Adrenal gland (tissue), 12 donors: ENCODE data around the gene ALDH1L1. TPM values are rescaled to one million over a fixed set of nuclear protein-coding genes. Genes with fewer than 3 reads are reported as not detected.

Experiments used
- DNase-seq, 7 donors: peaks; one replicate each; pipeline ENCODE4 v3.0.0-alpha.2; 2019 to 2020
- H3K27ac ChIP-seq, 5 donors: fragments of 200-600 bp; sonication (generic) in 4 of 5; 1 replicate in 3 of 5; 2 replicates in 2 of 5; pipeline versions ENCODE4 v1.5.1 to v1.8.0; 2016 to 2020; ENCODE audit warnings: mild to moderate bottlenecking in 1 of 5
- H3K27me3 ChIP-seq: fragments of 200-600 bp; 2 replicates; pipeline ENCODE4 v1.8.0; 2021
- H3K36me3 ChIP-seq, 2 donors: fragments of 200-600 bp; replicated peaks in 1 of 2; 1 replicate in 1 of 2; 2 replicates in 1 of 2; pipeline versions ENCODE4 v1.5.1 to v1.8.0; 2018 to 2022
- H3K4me1 ChIP-seq, 2 donors: fragments of 200-600 bp; replicated peaks in 1 of 2; 1 replicate in 1 of 2; 2 replicates in 1 of 2; pipeline versions ENCODE4 v1.5.1 to v1.8.0; 2018 to 2021
- H3K4me3 ChIP-seq, 4 donors: fragments of 200-600 bp; sonication (generic) in 3 of 4; one replicate each; pipeline ENCODE4 v1.5.1; 2016 to 2018
- H3K9me3 ChIP-seq, 3 donors: fragments of 200-600 bp; sonication (generic) in 1 of 3; replicated peaks in 1 of 3; 1 replicate in 2 of 3; 2 replicates in 1 of 3; pipeline versions ENCODE4 v1.5.1 to v1.8.0; 2016 to 2021
- POLR2A ChIP-seq, 2 donors: fragments of 450-650 bp; IDR thresholded peaks; one replicate each; pipeline ENCODE4 v1.6.1; 2017; ENCODE audit warnings: antibody characterized with exemption in 2 of 2, mild to moderate bottlenecking in 2 of 2, moderate library complexity in 1 of 2
- WGBS, 4 donors: extraction: QIAGEN DNeasy Blood & Tissue Kit in 2 of 4; methylation state at CpG; one replicate each; pipeline versions ENCODE4 v1.1.5 to v1.1.7; 2013 to 2017; 5-methylcytosine and 5-hydroxymethylcytosine counted together
- intact Hi-C, 2 donors: fragments of 100-400 bp; cut with DNase I; formaldehyde crosslinking; loops; one replicate each; pipeline versions ENCODE4 v1.14.1 to v1.15.0; 2022 to 2023
- polyA plus RNA-seq, 3 donors: library from polyadenylated mRNA; stranded (reverse); fragments of 200-250 nt in 2 of 3; fragments of 350-450 nt in 1 of 3; fragmentation: Illumina TruSeq in 1 of 3; extraction: RNeasy Lipid Tissue Mini Kit (QIAGEN cat#74804) in 1 of 3; gene quantifications; one replicate each; pipeline ENCODE4 v1.2.3, GENCODE V29; 2013 to 2014
- total RNA-seq, 9 donors: library from RNA; depleted of rRNA in 4 of 9; stranded (reverse); fragments of >200 nt in 4 of 9; fragments of 120-200 nt in 1 of 9; fragmentation: NEBNext Ultra II Directional in 1 of 9; extraction: Animal tissue kit (Norgen Biotek cat#: 25700) in 1 of 9; gene quantifications; one replicate each; pipeline versions ENCODE4 v1.1.0 to v1.2.4, GENCODE V29; 2013 to 2023
- TF ChIP-seq, protein P1 (sequence below), 6 experiments: fragments of 450-650 bp in 4 of 6; fragments of 200-600 bp in 2 of 6; sonication (generic) in 1 of 6; IDR thresholded peaks; 1 replicate in 5 of 6; 2 replicates in 1 of 6; pipeline versions ENCODE4 v1.5.1 to v1.8.0; 2016 to 2021; ENCODE audit warnings: antibody characterized with exemption in 6 of 6, mild to moderate bottlenecking in 2 of 6, moderate library complexity in 1 of 6
- donor health status: healthy with polysubstance abuse.
- donor health status: Bipolar disorder and iron deficiency.
- donor health status: DM: yes; HTN: yes; CAD: no.
- donor health status: DM: no; HTN: no; CAD: no.
- donor health status: DM: no; HTN: no; CAD: no.
- donor health status: DM: yes; HTN: yes; CAD: no.

The ALDH1L1 gene
- total and polyA plus RNA-seq, 12 donors: 0.44 to 136 (median 72.3) TPM

GRCh38 chr3:126081618-126082361, 98.6 kb downstream of the ALDH1L1 start:
- Histone ChIP-seq H3K4me1 (peaks cover 0 to 28% of the 10 kb centered on the region in 2 donors), H3K27ac (peak overlapping the region in 2 of 5 donors; percentile 54 to 63), H3K9me3 (no peaks in the 10 kb centered on the region), H3K4me3 (no peak overlapping the region), H3K36me3 (no peaks in the 10 kb centered on the region), H3K27me3 (no peaks in the 10 kb centered on the region)
- peak; percentile 46 to 90 (median 81) for DNase-seq
- intact Hi-C loops: no loop called here
- WGBS, 4 donors: 40 to 70% (median 62%) methylated on average over 1 to 9 of the region's 9 CpGs
- TF ChIP-seq, protein P1, sequence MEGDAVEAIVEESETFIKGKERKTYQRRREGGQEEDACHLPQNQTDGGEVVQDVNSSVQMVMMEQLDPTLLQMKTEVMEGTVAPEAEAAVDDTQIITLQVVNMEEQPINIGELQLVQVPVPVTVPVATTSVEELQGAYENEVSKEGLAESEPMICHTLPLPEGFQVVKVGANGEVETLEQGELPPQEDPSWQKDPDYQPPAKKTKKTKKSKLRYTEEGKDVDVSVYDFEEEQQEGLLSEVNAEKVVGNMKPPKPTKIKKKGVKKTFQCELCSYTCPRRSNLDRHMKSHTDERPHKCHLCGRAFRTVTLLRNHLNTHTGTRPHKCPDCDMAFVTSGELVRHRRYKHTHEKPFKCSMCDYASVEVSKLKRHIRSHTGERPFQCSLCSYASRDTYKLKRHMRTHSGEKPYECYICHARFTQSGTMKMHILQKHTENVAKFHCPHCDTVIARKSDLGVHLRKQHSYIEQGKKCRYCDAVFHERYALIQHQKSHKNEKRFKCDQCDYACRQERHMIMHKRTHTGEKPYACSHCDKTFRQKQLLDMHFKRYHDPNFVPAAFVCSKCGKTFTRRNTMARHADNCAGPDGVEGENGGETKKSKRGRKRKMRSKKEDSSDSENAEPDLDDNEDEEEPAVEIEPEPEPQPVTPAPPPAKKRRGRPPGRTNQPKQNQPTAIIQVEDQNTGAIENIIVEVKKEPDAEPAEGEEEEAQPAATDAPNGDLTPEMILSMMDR (IDR thresholded peaks at IDR 0.05): peak; percentile 11 to 52 (median 38)
- TF ChIP-seq POLR2A (IDR thresholded peaks at IDR 0.05): no peak

- TF ChIP-seq, protein P1 (IDR thresholded peaks at IDR 0.05): no peak
- TF ChIP-seq POLR2A (IDR thresholded peaks at IDR 0.05): no peak
- Histone ChIP-seq H3K36me3 (no peaks in the 10 kb centered on the region), H3K27me3 (no peaks in the 10 kb centered on the region), H3K9me3 (no peaks in the 10 kb centered on the region), H3K27ac (no peak overlapping the region), H3K4me3 (no peak overlapping the region), H3K4me1 (peaks cover 0 to 28% of the 10 kb centered on the region in 2 donors)
- 76 to 99% (median 95%) methylated on average over 5 of the region's 5 CpGs for WGBS, 4 donors
- intact Hi-C loops: no loop called here
- no peak for DNase-seq
Observed at GRCh38 chr3:126080970-126081369, 99.4 kb downstream of the ALDH1L1 start.

DNA sequence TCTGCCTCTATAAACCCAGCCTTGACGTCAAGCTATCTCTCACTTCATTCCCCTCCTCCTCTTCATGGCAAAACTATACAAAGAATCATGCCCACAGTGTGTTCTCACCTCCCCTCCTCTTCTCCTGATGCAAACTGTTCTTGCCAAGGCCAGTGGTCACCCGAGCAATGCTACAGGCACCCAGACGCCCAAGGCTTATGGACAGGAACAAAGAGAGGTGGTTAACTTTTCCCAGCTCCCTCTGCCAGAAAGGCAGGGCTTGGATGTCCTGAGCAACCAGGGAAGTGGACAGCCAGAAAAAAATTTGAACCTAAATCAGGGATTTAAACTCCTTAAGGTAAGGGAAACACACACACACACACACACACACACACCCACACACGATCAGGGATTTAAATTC, 101.5 kb downstream of the ALDH1L1 start:
- Histone ChIP-seq H3K27ac (no peak overlapping the region), H3K36me3 (no peaks in the 10 kb centered on the region), H3K9me3 (no peaks in the 10 kb centered on the region), H3K4me1 (peaks cover 0 to 22% of the 10 kb centered on the region in 2 donors), H3K4me3 (no peak overlapping the region), H3K27me3 (no peaks in the 10 kb centered on the region)
- TF ChIP-seq, protein P1 (IDR thresholded peaks at IDR 0.05): no peak
- no peak for TF ChIP-seq POLR2A (IDR thresholded peaks at IDR 0.05)
- WGBS, 4 donors: 65 to 84% (median 68%) methylated on average over 4 of the region's 4 CpGs
- DNase-seq: peak in 1 of 7 donors; percentile 35
- intact Hi-C loops: no loop called here

GRCh38 chr3:126077754-126078153, 102.6 kb downstream of the ALDH1L1 start:
- Histone ChIP-seq H3K27ac (no peak overlapping the region), H3K9me3 (no peaks in the 10 kb centered on the region), H3K36me3 (no peaks in the 10 kb centered on the region), H3K4me3 (no peak overlapping the region), H3K27me3 (no peaks in the 10 kb centered on the region), H3K4me1 (peaks cover 0 to 14% of the 10 kb centered on the region in 2 donors)
- intact Hi-C loops: no loop called here
- TF ChIP-seq, protein P1 (IDR thresholded peaks at IDR 0.05): no peak
- no peak for TF ChIP-seq POLR2A (IDR thresholded peaks at IDR 0.05)
- WGBS, 4 donors: 96 to 100% (median 96%) methylated on average over 9 to 11 of the region's 11 CpGs
- peak in 1 of 7 donors; percentile 41 for DNase-seq
